ENCODE results near the gene WDR26. TPM values are rescaled to one million over a fixed set of nuclear protein-coding genes. Genes with fewer than 3 reads are reported as not detected.

Gene WDR26
- total RNA-seq, 1 experiment from 2014 or later, result 81.4 TPM

- no peak overlapping the region for H2AK5ac ChIP-seq (ENCODE audit: insufficient read length, low read length)
- no peak overlapping the region for H4K5ac ChIP-seq (ENCODE audit: insufficient read length, low read depth, low read length)
- H3K27ac ChIP-seq (ENCODE audit: insufficient read length, low read depth, low read length), result no peak overlapping the region
- Mint-ChIP-seq H3K36me3 (ENCODE audit: insufficient read depth in 1 of 3, low read depth in 3 of 3) (peaks cover 0 to 4% (median 2%) of the 10 kb centered on the region in 3 experiments; a peak in 3 of 7 replicates), H3K27ac (no peak overlapping the region), H3K4me3 (no peak overlapping the region), H3K9me3 (no peaks in the 10 kb centered on the region), H3K27me3 (ENCODE audit: low read depth) (no peaks in the 10 kb centered on the region), H3K4me1 (peaks cover 14 to 22% of the 10 kb centered on the region in 2 experiments)
- H3K23me2 ChIP-seq (ENCODE audit: insufficient read length, low read depth, low read length, poor library complexity, severe bottlenecking), result no peaks in the 10 kb centered on the region
- H3K79me1 ChIP-seq (ENCODE audit: insufficient read depth, low read depth, low read length, poor library complexity, severe bottlenecking), result no peaks in the 10 kb centered on the region
- H3K18ac ChIP-seq (ENCODE audit: insufficient read length, low read depth, low read length), result no peak overlapping the region
- TF ChIP-seq CTCF (conservative IDR thresholded peaks at IDR 0.05), result no peak
- H3K4me1 ChIP-seq (ENCODE audit: insufficient read depth, low read length), result no peaks in the 10 kb centered on the region
- no peaks in the 10 kb centered on the region for H3K27me3 ChIP-seq (ENCODE audit: insufficient read depth, low read length)
- no peak overlapping the region for H3K23ac ChIP-seq (ENCODE audit: insufficient read length, low read depth, low read length)
- no peak overlapping the region for H3K14ac ChIP-seq (ENCODE audit: insufficient read depth, low read length)
- H3K9ac ChIP-seq (ENCODE audit: extremely low read depth, insufficient read length, low read length), result no peak overlapping the region
- no peak overlapping the region for H2BK12ac ChIP-seq (ENCODE audit: insufficient read length, low read depth, low read length)
- H4K91ac ChIP-seq (ENCODE audit: insufficient read length, low read depth, low read length), result no peak overlapping the region
- H4K8ac ChIP-seq (replicated peaks; ENCODE audit: insufficient read length, low read depth, low read length), result no peak overlapping the region
- no CpG with 5 or more reads among the region's 5 CpGs for WGBS (ENCODE audit: extremely low coverage, insufficient read length, low lambda C conversion rate)
- H2BK120ac ChIP-seq (ENCODE audit: low read depth, low read length, poor library complexity, severe bottlenecking), result no peak overlapping the region
- H3T11ph ChIP-seq (ENCODE audit: low read length), result no peak overlapping the region
- DNase-seq, result no peak
- no peak overlapping the region for H3K56ac ChIP-seq (ENCODE audit: insufficient read length, low read depth, low read length)
- H4K20me1 ChIP-seq (ENCODE audit: control insufficient read depth, insufficient read depth, insufficient read length), result no peaks in the 10 kb centered on the region
- H2BK15ac ChIP-seq (ENCODE audit: low read depth, low read length), result no peak overlapping the region
- no peak overlapping the region for H3K4me2 ChIP-seq (ENCODE audit: insufficient read depth, insufficient read length, low read length)
- no peak overlapping the region for H2BK20ac ChIP-seq (ENCODE audit: low read depth, low read length, poor library complexity, severe bottlenecking)
- H2AFZ ChIP-seq (ENCODE audit: low read length), result no peak overlapping the region
- no peak overlapping the region for H2BK5ac ChIP-seq (ENCODE audit: insufficient read length, low read length)
- H3K79me2 ChIP-seq (ENCODE audit: insufficient read depth, low read length), result no peaks in the 10 kb centered on the region
- no peak overlapping the region for H3K4ac ChIP-seq (ENCODE audit: low read depth, low read length)
- H3K9me3 ChIP-seq (ENCODE audit: control insufficient read depth, low read depth, low read length), result no peaks in the 10 kb centered on the region
Measured at GRCh38 chr1:224459966-224460365, 25.4 kb upstream of the WDR26 start.

Measured in H9 (cell line).